C4-2B (cell line): ENCODE results near the gene PZP.

Experiments used
- H3K27ac ChIP-seq: fragments of 450-650 bp; 2 replicates; pipeline ENCODE4 v1.5.1; 2017
- CTCF ChIP-seq: fragments of 450-650 bp; conservative IDR thresholded peaks from 2 replicates; pipeline ENCODE4 v1.5.1; 2017; ENCODE audit warnings: mild to moderate bottlenecking
- ZFX ChIP-seq: fragments of 450-650 bp; IDR thresholded peaks from 2 replicates; pipeline ENCODE4 v1.6.1; 2017

PZP gene

GRCh38 chr12:9099552-9100190 is 108.5 kb downstream of the PZP start:
- TF ChIP-seq ZFX = no peak
- no peak for TF ChIP-seq CTCF
- H3K27ac ChIP-seq = no peak overlapping the region
